Activated effector memory CD4-positive, alpha-beta T cell treated with anti-CD3 and anti-CD28 coated beads, Interleukin-2, amount 50 U/mL, for 16 hours (primary cell): ENCODE measurements around the gene WDPCP.
"Not testable (repeated sequence)": the region's sequence is repeated elsewhere in the genome, so short reads cannot be mapped to it uniquely, and the experiment has no call there.

ENCODE experiments used
- DNase-seq: peaks from one replicate; pipeline ENCODE4 v3.0.0-alpha.2; 2020

Gene WDPCP

GRCh38 chr2:63438181-63438580 is 150.1 kb downstream of the WDPCP start:
- no peak for DNase-seq

GRCh38 chr2:63436488-63436887 is 151.8 kb downstream of the WDPCP start:
- no peak for DNase-seq

GRCh38 chr2:63435070-63435469 is 153.2 kb downstream of the WDPCP start:
- DNase-seq, result no peak

GRCh38 chr2:63434024-63435001 is 154.0 kb downstream of the WDPCP start:
- DNase-seq, result no peak

- DNase-seq, result no peak
Measured at GRCh38 chr2:63432373-63432772, 155.9 kb downstream of the WDPCP start.

- DNase-seq, result no peak
Measured at GRCh38 chr2:63425606-63426005, 162.7 kb downstream of the WDPCP start.

GRCh38 chr2:63425079-63425416 is 163.2 kb downstream of the WDPCP start:
- no peak for DNase-seq

- DNase-seq, result no peak
Measured at GRCh38 chr2:63424329-63425078, 163.8 kb downstream of the WDPCP start.

- no peak for DNase-seq
Measured at GRCh38 chr2:63422556-63422955, 165.7 kb downstream of the WDPCP start.

GRCh38 chr2:63408530-63408929 is 179.7 kb downstream of the WDPCP start:
- DNase-seq, result no peak

GRCh38 chr2:63406641-63407040 is 181.6 kb downstream of the WDPCP start:
- no peak for DNase-seq

- DNase-seq, result no peak
Measured at GRCh38 chr2:63403820-63404219, 184.5 kb downstream of the WDPCP start.

- not testable (repeated sequence) for DNase-seq
Measured at GRCh38 chr2:63402889-63403288, 185.4 kb downstream of the WDPCP start.

GRCh38 chr2:63399156-63399555 is 189.1 kb downstream of the WDPCP start:
- no peak for DNase-seq

GRCh38 chr2:63379451-63379850 is 208.8 kb downstream of the WDPCP start:
- no peak for DNase-seq

- DNase-seq, result no peak
Measured at GRCh38 chr2:63378589-63378988, 209.7 kb downstream of the WDPCP start.

GRCh38 chr2:63374341-63374740 is 213.9 kb downstream of the WDPCP start:
- DNase-seq, result no peak

- no peak for DNase-seq
Measured at GRCh38 chr2:63372549-63372948, 215.7 kb downstream of the WDPCP start.

- DNase-seq, result no peak
Measured at GRCh38 chr2:63369146-63369545, 219.1 kb downstream of the WDPCP start.

- no peak for DNase-seq
Measured at GRCh38 chr2:63364866-63365265, 223.4 kb downstream of the WDPCP start.

GRCh38 chr2:63357722-63358121 is 230.6 kb downstream of the WDPCP start:
- not testable (repeated sequence) for DNase-seq

GRCh38 chr2:63347361-63347760 is 240.9 kb downstream of the WDPCP start:
- DNase-seq, result no peak

GRCh38 chr2:63346411-63346810 is 241.9 kb downstream of the WDPCP start:
- no peak for DNase-seq

- no peak for DNase-seq
Measured at GRCh38 chr2:63345285-63345633, 243.0 kb downstream of the WDPCP start.
